ENCODE results near the gene ZMIZ1. TPM values are rescaled to one million over a fixed set of nuclear protein-coding genes. Genes with fewer than 3 reads are reported as not detected.

The ZMIZ1 gene
- polyA plus RNA-seq, 3 donors, result 3.3 to 64.6 (median 8.9) TPM

- no peak overlapping the region for H3K4me3 Mint-ChIP-seq
- Histone ChIP-seq H4K20me1 (ENCODE audit: insufficient read depth, low read length) (peaks cover 99% of the 10 kb centered on the region), H3K9ac (ENCODE audit: insufficient read depth, low read length, poor library complexity, severe bottlenecking) (no peak overlapping the region), H3K9me3 (replicated peaks in 1 of 2; ENCODE audit: control insufficient read depth in 1 of 2, insufficient read depth in 1 of 2, low read length in 2 of 2) (no peaks in the 10 kb centered on the region), H3K27me3 (ENCODE audit: control insufficient read depth in 2 of 2, insufficient read depth in 2 of 2, low read length in 2 of 2) (no peaks in the 10 kb centered on the region), H3K79me2 (ENCODE audit: insufficient read depth, low read length) (peaks cover 65% of the 10 kb centered on the region), H3K4me1 (ENCODE audit: control insufficient read depth in 1 of 2, insufficient read depth in 2 of 2, low read length in 2 of 2) (peaks cover 62 to 72% of the 10 kb centered on the region in 2 donors), H3K4me2 (replicated peaks; ENCODE audit: extremely low read depth, low read length, poor library complexity, severe bottlenecking) (no peak overlapping the region), H2AFZ (ENCODE audit: insufficient read depth, low read depth, low read length, poor library complexity, severe bottlenecking) (no peak overlapping the region), H3K4me3 (replicated peaks in 1 of 3; ENCODE audit: low read depth in 2 of 3, low read length in 3 of 3) (no peak overlapping the region), H3K27ac (ENCODE audit: low read depth in 1 of 2, low read length in 2 of 2) (no peak overlapping the region), H3K36me3 (replicated peaks in 1 of 2; ENCODE audit: control insufficient read depth in 1 of 2, insufficient read depth in 2 of 2, low read length in 2 of 2) (peaks cover 7 to 39% of the 10 kb centered on the region in 2 donors)
- WGBS (ENCODE audit: insufficient coverage), result 96% methylated on average over 4 of the region's 5 CpGs
- peaks cover 38 to 55% of the 10 kb centered on the region in 2 donors for H3K36me3 Mint-ChIP-seq
- peaks cover 0 to 3% (median 0%) of the 10 kb centered on the region in 7 donors for H3K9me3 Mint-ChIP-seq
- no peak for TF ChIP-seq CTCF (IDR thresholded peaks at IDR 0.05)
- peaks cover 0 to 2% (median 0%) of the 10 kb centered on the region in 3 donors for H3K27me3 Mint-ChIP-seq (ENCODE audit: low read depth in 3 of 3)
- peak overlapping the region in 3 of 7 donors; percentile 63 to 72 (median 72) for H3K27ac Mint-ChIP-seq
- peaks cover 77% of the 10 kb centered on the region for H3K4me1 Mint-ChIP-seq
- intact Hi-C loops (cut with micrococcal nuclease), result no loop called here
- no peak for DNase-seq
Measured at GRCh38 chr10:79130255-79130654, 61.5 kb downstream of the ZMIZ1 start.

- no peak overlapping the region for H3K27ac Mint-ChIP-seq
- H3K36me3 Mint-ChIP-seq, result peaks cover 34 to 56% of the 10 kb centered on the region in 2 donors
- peaks cover 70% of the 10 kb centered on the region for H3K79me2 ChIP-seq (ENCODE audit: insufficient read depth, low read length)
- no peak overlapping the region for H3K4me2 ChIP-seq (replicated peaks; ENCODE audit: extremely low read depth, low read length, poor library complexity, severe bottlenecking)
- H3K4me1 Mint-ChIP-seq, result peaks cover 83% of the 10 kb centered on the region
- H3K4me3 ChIP-seq (replicated peaks in 1 of 3; ENCODE audit: low read depth in 2 of 3, low read length in 3 of 3), result no peak overlapping the region
- H3K36me3 ChIP-seq (replicated peaks in 1 of 2; ENCODE audit: control insufficient read depth in 1 of 2, insufficient read depth in 2 of 2, low read length in 2 of 2), result peaks cover 3 to 33% of the 10 kb centered on the region in 2 donors
- intact Hi-C loops (cut with micrococcal nuclease), result no loop called here
- H4K20me1 ChIP-seq (ENCODE audit: insufficient read depth, low read length), result peaks cover 99% of the 10 kb centered on the region
- DNase-seq, result no peak
- no peaks in the 10 kb centered on the region for H3K9me3 ChIP-seq (replicated peaks in 1 of 2; ENCODE audit: control insufficient read depth in 1 of 2, insufficient read depth in 1 of 2, low read length in 2 of 2)
- H3K4me3 Mint-ChIP-seq, result no peak overlapping the region
- H3K27ac ChIP-seq (ENCODE audit: low read depth in 1 of 2, low read length in 2 of 2), result no peak overlapping the region
- WGBS (ENCODE audit: insufficient coverage), result 98% methylated on average over 4 of the region's 5 CpGs
- H3K27me3 Mint-ChIP-seq (ENCODE audit: low read depth in 3 of 3), result peaks cover 0 to 2% (median 0%) of the 10 kb centered on the region in 3 donors
- no peak for TF ChIP-seq CTCF (IDR thresholded peaks at IDR 0.05)
- no peaks in the 10 kb centered on the region for H3K27me3 ChIP-seq (ENCODE audit: control insufficient read depth in 2 of 2, insufficient read depth in 2 of 2, low read length in 2 of 2)
- no peak overlapping the region for H3K9ac ChIP-seq (ENCODE audit: insufficient read depth, low read length, poor library complexity, severe bottlenecking)
- no peak overlapping the region for H2AFZ ChIP-seq (ENCODE audit: insufficient read depth, low read depth, low read length, poor library complexity, severe bottlenecking)
- H3K4me1 ChIP-seq (ENCODE audit: control insufficient read depth in 1 of 2, insufficient read depth in 2 of 2, low read length in 2 of 2), result peaks cover 67 to 78% of the 10 kb centered on the region in 2 donors
- H3K9me3 Mint-ChIP-seq, result peaks cover 0 to 3% (median 0%) of the 10 kb centered on the region in 7 donors
Measured at GRCh38 chr10:79130846-79131245, 62.1 kb downstream of the ZMIZ1 start.
